Stomach (tissue), 19 donors: Measurements from ENCODE around the gene GGA1. TPM values are rescaled to one million over a fixed set of nuclear protein-coding genes. Genes with fewer than 3 reads are reported as not detected.

ENCODE experiments used
- DNase-seq, 2 donors: peaks; one replicate each; pipeline versions ENCODE4 v3.0.0 to v3.0.0-alpha.2; 2013 to 2019
- H3K27ac ChIP-seq, 5 donors: fragments of 200-600 bp in 4 of 5; sonication (generic) in 4 of 5; one replicate each; pipeline ENCODE4 v1.5.1; 2013 to 2019; ENCODE audit warnings: mild to moderate bottlenecking in 1 of 5, moderate library complexity in 1 of 5
- H3K27me3 ChIP-seq, 3 donors: fragments of 200-600 bp; sonication (generic); one replicate each; pipeline ENCODE4 v1.5.1; 2017 to 2019; ENCODE audit warnings: mixed run types in 1 of 3
- H3K36me3 ChIP-seq, 4 donors: fragments of 200-600 bp; sonication (generic); 1 replicate in 3 of 4; 2 replicates in 1 of 4; pipeline ENCODE4 v1.5.1; 2016 to 2019
- H3K4me1 ChIP-seq, 4 donors: fragments of 200-600 bp; sonication (generic); one replicate each; pipeline ENCODE4 v1.5.1; 2016 to 2019
- H3K4me3 ChIP-seq, 4 donors: fragments of 200-600 bp; sonication (generic) in 3 of 4; one replicate each; pipeline ENCODE4 v1.5.1; 2016 to 2019; ENCODE audit warnings: mild to moderate bottlenecking in 1 of 4
- H3K9me3 ChIP-seq, 4 donors: fragments of 200-600 bp; sonication (generic); one replicate each; pipeline ENCODE4 v1.5.1; 2016 to 2019
- CTCF ChIP-seq, 7 experiments: fragments of 450-650 bp in 4 of 7; fragments of 200-600 bp in 3 of 7; sonication (generic) in 3 of 7; IDR thresholded peaks; one replicate each; pipeline ENCODE4 v1.5.1; 2016 to 2019; ENCODE audit warnings: antibody characterized with exemption in 7 of 7, control low read depth in 2 of 7, mild to moderate bottlenecking in 1 of 7
- EP300 ChIP-seq: sonication (generic); formaldehyde crosslinking; IDR thresholded peaks from one replicate; pipeline ENCODE4 v1.6.1; 2017; ENCODE audit warnings: antibody characterized with exemption
- POLR2A ChIP-seq, 4 donors: fragments of 450-650 bp; IDR thresholded peaks; one replicate each; pipeline ENCODE4 v1.6.1; 2016; ENCODE audit warnings: antibody characterized with exemption in 4 of 4, control low read depth in 2 of 4, mild to moderate bottlenecking in 1 of 4, moderate library complexity in 1 of 4
- POLR2AphosphoS5 ChIP-seq, 3 donors: sonication (generic); formaldehyde crosslinking; IDR thresholded peaks; one replicate each; pipeline ENCODE4 v1.6.1; 2016; ENCODE audit warnings: antibody characterized with exemption in 3 of 3
- WGBS, 5 donors: extraction: QIAGEN DNeasy Blood & Tissue Kit in 3 of 5; methylation state at CpG; one replicate each; pipeline versions ENCODE4 v1.1.5 to v1.1.7; 2013 to 2018; 5-methylcytosine and 5-hydroxymethylcytosine counted together
- intact Hi-C: fragments of 100-400 bp; cut with DNase I; formaldehyde crosslinking; loops from one replicate; pipeline ENCODE4 v1.15.1; 2023; ENCODE audit warnings: low total_unique reads
- long read RNA-seq, 10 donors: transcript quantifications; one replicate each; lab custom pipeline, GENCODE V29; 2026
- polyA plus RNA-seq, 3 donors: library from polyadenylated mRNA; stranded (reverse); fragments of 200-250 nt; gene quantifications; one replicate each; pipeline ENCODE4 v1.2.3, GENCODE V29; 2013
- total RNA-seq, 5 donors: library from RNA; depleted of rRNA; stranded (reverse); fragments of >200 nt; gene quantifications; one replicate each; pipeline versions ENCODE4 v1.1.0 to v1.2.3, GENCODE V29; 2014 to 2016
- donor health status: healthy with polysubstance abuse.
- donor health status: Bipolar disorder and iron deficiency.
- donor health status: healthy.

The GGA1 gene
- total RNA-seq (10 to 100 TPM; 39.5 to 87.9 (median 55.6) TPM), polyA plus RNA-seq (10 to 100 TPM; 30.3 to 43.6 (median 34.1) TPM)
- long read RNA-seq, donor 1 = 0 reads
- long read RNA-seq, donor 2, transcript GGA1-222 (3 exons, 1,384 nt) = major isoform, 7 of 14 reads
- long read RNA-seq, donor 2, transcript GGA1-203 (17 exons, 3,159 nt) = minor isoform, 6 of 14 reads
- long read RNA-seq, donor 2, partial matches to known transcripts = 0 of 14 reads
- long read RNA-seq, donor 2, other reads (novel, unspliced or antisense) = 0 of 14 reads
- long read RNA-seq, donor 3, partial matches to known transcripts = 5 of 11 reads
- long read RNA-seq, donor 3, other reads (novel, unspliced or antisense) = 0 of 11 reads
- long read RNA-seq, donor 4 = 0 reads
- long read RNA-seq, donor 5, partial matches to known transcripts = 0 of 7 reads
- long read RNA-seq, donor 5, other reads (novel, unspliced or antisense) = 0 of 7 reads
- long read RNA-seq, donor 6, transcript GGA1-222 (3 exons, 1,384 nt) = major isoform, 5 of 12 reads
- long read RNA-seq, donor 6, partial matches to known transcripts = 0 of 12 reads
- long read RNA-seq, donor 6, other reads (novel, unspliced or antisense) = 0 of 12 reads
- long read RNA-seq, donor 7, partial matches to known transcripts = 0 of 4 reads
- long read RNA-seq, donor 7, other reads (novel, unspliced or antisense) = 0 of 4 reads
- long read RNA-seq, donor 8, partial matches to known transcripts = 5 of 10 reads
- long read RNA-seq, donor 8, other reads (novel, unspliced or antisense) = 0 of 10 reads
- long read RNA-seq, donor 9, partial matches to known transcripts = 0 of 4 reads
- long read RNA-seq, donor 9, other reads (novel, unspliced or antisense) = 0 of 4 reads
- long read RNA-seq, donor 10, partial matches to known transcripts = 0 of 2 reads
- long read RNA-seq, donor 10, other reads (novel, unspliced or antisense) = 0 of 2 reads

- Histone ChIP-seq H3K4me1 (peaks cover 31 to 72% (median 56%) of the 10 kb centered on the region in 4 donors), H3K36me3 (no peaks in the 10 kb centered on the region), H3K27me3 (peaks cover 0 to 6% (median 0%) of the 10 kb centered on the region in 3 donors), H3K9me3 (no peaks in the 10 kb centered on the region), H3K27ac (peak within 1 kb of the TSS; percentile 92 to 96 (median 95)), H3K4me3 (peak within 1 kb of the TSS; percentile 83 to 94 (median 92))
- TF ChIP-seq POLR2AphosphoS5 (IDR thresholded peaks at IDR 0.05) (peak; percentile 72 to 87 (median 77)), CTCF (IDR thresholded peaks at IDR 0.05) (peak in 2 of 7 experiments; percentile 21 to 28), EP300 (no peak)
- intact Hi-C loops = no loop called here
- DNase-seq = peak; percentile 96 to 98
- 0 to 1% (median 1%) methylated on average over 7 to 82 of the region's 82 CpGs for WGBS, 5 donors
Observed at GRCh38 chr22:37608477-37609239, at the start of gene GGA1. Gene GGA1, plus strand, starts transcription at chr22:37608834. Its CDS starts 27 bp downstream, at chr22:37608861.

- Histone ChIP-seq H3K4me1 (peaks cover 56 to 75% (median 68%) of the 10 kb centered on the region in 4 donors), H3K36me3 (no peaks in the 10 kb centered on the region), H3K4me3 (peak overlapping the region; percentile 60 to 97 (median 75)), H3K27ac (peak overlapping the region; percentile 98 to 100 (median 99)), H3K27me3 (peaks cover 0 to 25% (median 0%) of the 10 kb centered on the region in 3 donors), H3K9me3 (no peaks in the 10 kb centered on the region)
- WGBS, 5 donors = 28 to 60% (median 42%) methylated on average over 5 to 6 of the region's 6 CpGs
- no peak for DNase-seq
- TF ChIP-seq CTCF (IDR thresholded peaks at IDR 0.05) (no peak), EP300 (no peak), POLR2A (IDR thresholded peaks at IDR 0.05) (no peak), POLR2AphosphoS5 (IDR thresholded peaks at IDR 0.05) (no peak)
- intact Hi-C loops = no loop called here
Observed at GRCh38 chr22:37559521-37559900, 49.1 kb upstream of the GGA1 start.

- intact Hi-C loops = no loop called here
- Histone ChIP-seq H3K4me1 (peaks cover 59 to 81% (median 74%) of the 10 kb centered on the region in 4 donors), H3K4me3 (peak within 1 kb of the TSS; percentile 60 to 97 (median 75)), H3K9me3 (no peaks in the 10 kb centered on the region), H3K27me3 (peaks cover 0 to 25% (median 0%) of the 10 kb centered on the region in 3 donors), H3K36me3 (no peaks in the 10 kb centered on the region), H3K27ac (peak within 1 kb of the TSS; percentile 98 to 100 (median 99))
- 2 to 8% (median 5%) methylated on average over 25 to 75 of the region's 76 CpGs for WGBS, 5 donors
- TF ChIP-seq POLR2AphosphoS5 (IDR thresholded peaks at IDR 0.05) (peak in 2 of 3 donors; percentile 29 to 66), POLR2A (IDR thresholded peaks at IDR 0.05) (no peak)
- peak; percentile 74 to 89 for DNase-seq
Observed at GRCh38 chr22:37559901-37560607, 48.6 kb upstream of the GGA1 start, which contains the start of gene CDC42EP1. Gene CDC42EP1, plus strand, starts transcription at chr22:37560480. Its CDS starts 5,870 bp downstream, at chr22:37566350.
